SK-N-MC (cell line): ENCODE measurements around the gene RASSF1.

Experiments
- EZH2 ChIP-seq: fragments of 200-600 bp; sonication (generic); IDR thresholded peaks from one replicate; pipeline ENCODE4 v1.6.1; 2017; ENCODE audit warnings: antibody characterized with exemption
- POLR2AphosphoS5 ChIP-seq: IDR thresholded peaks from 2 replicates; pipeline ENCODE4 v1.6.1; 2012; ENCODE audit warnings: mild to moderate bottlenecking, low read depth, low read length, borderline replicate concordance

GRCh38 chr3:50294492-50295403 is 45.9 kb downstream of the RASSF1 start:
- TF ChIP-seq EZH2 (no peak), POLR2AphosphoS5 (no peak)
